HCT116 (cell line): ENCODE measurements around the gene ADK. TPM values are rescaled to one million over a fixed set of nuclear protein-coding genes. Genes with fewer than 3 reads are reported as not detected.

ENCODE experiments used
- ATAC-seq: fragments of 200-7000 bp; cut with Tn5 transposase; 2 replicates; pipeline ENCODE4 v1.9.1; 2020; ENCODE audit warnings: mild to moderate bottlenecking, moderate library complexity
- BruUV-seq: library from RNA; stranded (reverse); fragments of 400-500 nt; replicated peaks from 2 replicates; lab custom pipeline; 2021; lab: Mats Ljungman, UMichigan
- CTCF ChIA-PET: fragments of 300-600 bp; sonication (Branson Sonifier 250); formaldehyde crosslinking; loops from one replicate; lab custom pipeline; 2021; ENCODE audit warnings: antibody characterized with exemption; lab: Charles Lee
- POLR2A ChIA-PET: fragments of 300-600, 350-600 bp; sonication (Branson Sonifier 250); formaldehyde crosslinking; loops from one replicate; lab custom pipeline; 2021; ENCODE audit warnings: antibody characterized with exemption; lab: Charles Lee
- RAD21 ChIA-PET, 2 experiments: fragments of 300-600 bp; sonication (Branson Sonifier 250); formaldehyde crosslinking; loops; one replicate each; lab custom pipeline; 2023; ENCODE audit warnings: low total read pairs in 2 of 2; ENCODE audit not compliant: uncharacterized antibody in 2 of 2, unreplicated experiment in 2 of 2, low non-redundant PET in 1 of 2; lab: Charles Lee
- DNase-seq: peaks from one replicate; pipeline ENCODE4 v3.0.0-alpha.2; 2010; ENCODE audit warnings: low read depth, low spot score
- H2AFZ ChIP-seq: fragments of 200-600 bp; shearing (Covaris generic), sonication (generic); 2 replicates; pipeline ENCODE4 v1.6.1; 2017; ENCODE audit warnings: low read depth, mixed run types, mixed read lengths, antibody characterized with exemption, low read length; ENCODE audit not compliant: poor library complexity, severe bottlenecking
- H3K27ac ChIP-seq: 2 replicates; pipeline ENCODE4 v1.5.1; 2012; ENCODE audit warnings: low read depth, low read length
- H3K27me3 ChIP-seq: fragments of 200-600 bp; sonication (generic); 2 replicates; pipeline ENCODE4 v1.6.1; 2016; ENCODE audit warnings: mixed run types, low read length, mixed read lengths; ENCODE audit not compliant: insufficient read depth
- H3K36me3 ChIP-seq, 2 experiments: fragments of 200-500 bp in 1 of 2; fragments of 200-600 bp in 1 of 2; sonication (Bioruptor generic) in 1 of 2; sonication (generic) in 1 of 2; 2 replicates each; pipeline versions ENCODE4 v1.5.1 to v1.6.1; 2014 to 2016; ENCODE audit warnings: low read length in 2 of 2, inconsistent platforms in 1 of 2, mixed read lengths in 1 of 2, mixed run types in 1 of 2; ENCODE audit not compliant: insufficient read depth in 2 of 2, control insufficient read depth in 1 of 2
- H3K4me1 ChIP-seq, 2 experiments: fragments of 200-600 bp in 1 of 2; sonication (generic) in 1 of 2; 2 replicates each; pipeline versions ENCODE4 v1.5.1 to v1.6.1; 2012 to 2017; ENCODE audit warnings: low read length in 2 of 2, inconsistent platforms in 1 of 2, mild to moderate bottlenecking in 1 of 2, mixed read lengths in 1 of 2, mixed run types in 1 of 2, moderate library complexity in 1 of 2; ENCODE audit not compliant: insufficient read depth in 2 of 2, control insufficient read depth in 1 of 2
- H3K4me2 ChIP-seq: fragments of 200-600 bp; sonication (generic); 2 replicates; pipeline ENCODE4 v1.6.1; 2017; ENCODE audit warnings: mixed run types, low read length, mixed read lengths
- H3K4me3 ChIP-seq, 2 experiments: fragments of 200-600 bp in 1 of 2; sonication (generic) in 1 of 2; replicated peaks in 1 of 2; 2 replicates each; pipeline ENCODE4 v1.5.1; 2011 to 2016; ENCODE audit warnings: low read length in 2 of 2, control low read depth in 1 of 2, low read depth in 1 of 2, mild to moderate bottlenecking in 1 of 2, mixed read lengths in 1 of 2, mixed run types in 1 of 2
- H3K79me2 ChIP-seq: fragments of 200-600 bp; sonication (generic); 2 replicates; pipeline ENCODE4 v1.6.1; 2017; ENCODE audit warnings: mild to moderate bottlenecking, mixed run types, low read length, moderate library complexity, mixed read lengths; ENCODE audit not compliant: insufficient read depth
- H3K9ac ChIP-seq: fragments of 200-600 bp; sonication (generic); 2 replicates; pipeline ENCODE4 v1.6.1; 2016; ENCODE audit warnings: low read length, mixed read lengths
- H3K9me2 ChIP-seq: fragments of 200-600 bp; sonication (generic), shearing (Covaris generic); 2 replicates; pipeline ENCODE4 v1.6.1; 2017; ENCODE audit warnings: mixed run types, mild to moderate bottlenecking, moderate library complexity; ENCODE audit not compliant: insufficient read depth
- H3K9me3 ChIP-seq, 2 experiments: fragments of 200-500 bp in 1 of 2; fragments of 200-600 bp in 1 of 2; sonication (Bioruptor generic) in 1 of 2; sonication (generic) in 1 of 2; 2 replicates each; pipeline ENCODE4 v1.6.1; 2014 to 2017; ENCODE audit warnings: low read length in 2 of 2, mixed read lengths in 2 of 2, inconsistent platforms in 1 of 2, low read depth in 1 of 2, mild to moderate bottlenecking in 1 of 2, mixed run types in 1 of 2, moderate library complexity in 1 of 2; ENCODE audit not compliant: control insufficient read depth in 1 of 2, insufficient read depth in 1 of 2
- H4K20me1 ChIP-seq: fragments of 200-600 bp; sonication (generic), shearing (Covaris generic); 2 replicates; pipeline ENCODE4 v1.6.1; 2017; ENCODE audit warnings: mixed run types, mild to moderate bottlenecking, moderate library complexity; ENCODE audit not compliant: insufficient read depth
- CBX3 ChIP-seq: IDR thresholded peaks from 2 replicates; pipeline ENCODE4 v1.6.1; 2012; ENCODE audit warnings: low read depth
- EGR1 ChIP-seq: IDR thresholded peaks from 2 replicates; pipeline ENCODE4 v1.6.1; 2012; ENCODE audit warnings: low read depth
- EZH2 ChIP-seq: fragments of 200-600 bp; sonication (generic); IDR thresholded peaks from 2 replicates; pipeline ENCODE4 v1.6.1; 2017; ENCODE audit warnings: antibody characterized with exemption, mixed run types
- EZH2phosphoT487 ChIP-seq: fragments of 200-600 bp; IDR thresholded peaks from 2 replicates; pipeline ENCODE4 v1.6.1; 2018; ENCODE audit warnings: antibody characterized with exemption, borderline replicate concordance
- FOSL1 ChIP-seq: IDR thresholded peaks from 2 replicates; pipeline ENCODE4 v1.6.1; 2012; ENCODE audit warnings: low read depth
- JUND ChIP-seq: IDR thresholded peaks from 2 replicates; pipeline ENCODE4 v1.6.1; 2012
- SIN3A ChIP-seq: IDR thresholded peaks from 2 replicates; pipeline ENCODE4 v1.6.1; 2012; ENCODE audit warnings: low read depth
- TCF7L2 ChIP-seq: IDR thresholded peaks from 2 replicates; pipeline ENCODE4 v1.7.0; 2011; ENCODE audit warnings: borderline replicate concordance, inconsistent platforms; ENCODE audit not compliant: insufficient read depth, insufficient read length; ENCODE audit errors: extremely low read depth
- ZFX ChIP-seq: fragments of 450-650 bp; IDR thresholded peaks from 2 replicates; pipeline ENCODE4 v1.6.1; 2017
- intact Hi-C: fragments of 100-400 bp; cut with micrococcal nuclease; formaldehyde crosslinking; loops from 2 replicates; pipeline ENCODE4 v1.10.0; 2022
- total RNA-seq: library from RNA; stranded (reverse); gene quantifications from one replicate; pipeline ENCODE4 v1.2.1, GENCODE V29; 2021; ENCODE audit not compliant: unreplicated experiment
- TF ChIP-seq, protein P1 (sequence below): IDR thresholded peaks from 2 replicates; pipeline ENCODE4 v1.6.1; 2012
- TF ChIP-seq, protein P2 (sequence below): IDR thresholded peaks from 2 replicates; pipeline ENCODE4 v1.6.1; 2011; ENCODE audit warnings: mild to moderate bottlenecking, low read length, moderate library complexity; ENCODE audit not compliant: insufficient replicate concordance; ENCODE audit errors: extremely low read depth

The ADK gene
- total RNA-seq, 1 experiment from 2014 or later = 55.0 TPM

DNA sequence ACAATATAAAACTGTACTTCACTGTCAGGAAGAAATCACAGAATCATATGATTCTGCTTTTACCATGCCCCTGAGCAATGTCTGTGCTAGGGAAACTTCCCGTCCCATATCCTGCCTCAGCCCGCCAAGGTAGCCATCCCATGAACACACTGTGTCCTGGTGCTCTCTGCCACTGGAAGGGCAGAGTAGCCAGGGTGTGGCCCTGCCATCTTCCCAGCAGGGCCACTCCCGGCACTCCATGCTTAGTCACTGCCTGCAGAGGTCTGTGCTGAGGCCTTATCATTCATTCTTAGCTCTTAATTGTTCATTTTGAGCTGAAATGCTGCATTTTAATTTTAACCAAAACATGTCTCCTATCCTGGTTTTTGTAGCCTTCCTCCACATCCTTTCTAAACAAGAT, 32.2 kb upstream of the ADK start:
- CTCF ChIA-PET = no interaction called here

DNA sequence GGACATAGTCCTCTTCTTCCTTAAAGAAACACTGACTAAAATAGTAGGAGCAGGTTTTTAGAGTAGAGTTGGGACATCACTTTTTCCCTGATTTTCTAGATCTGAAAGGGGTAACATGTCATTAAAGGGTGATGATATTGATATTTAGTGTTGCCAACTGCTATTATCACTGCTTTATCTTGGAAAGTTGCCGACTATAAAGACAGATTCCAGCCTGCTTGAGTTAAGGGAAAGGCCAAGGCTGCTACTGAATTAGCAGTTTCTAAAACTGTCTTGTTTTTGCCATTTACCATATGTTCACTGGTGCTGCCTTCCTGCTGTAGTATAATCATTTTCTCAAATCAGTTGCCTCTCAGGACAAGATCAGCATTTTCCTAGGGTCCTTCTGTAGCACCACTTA, 30.1 kb upstream of the ADK start:
- ATAC-seq = no peak
- no peaks in the 10 kb centered on the region for H4K20me1 ChIP-seq
- CTCF ChIA-PET = interaction anchor here (1.1 kb wide), 1 partner anchor 17 kb away, joined by 3 read pairs; no protein-coding TSS in a partner anchor

More for the DNA sequence above, 32.2 kb upstream of the ADK start:
- Histone ChIP-seq H3K9me2 (no peaks in the 10 kb centered on the region), H3K4me3 (peak overlapping the region in 1 of 2 experiments; percentile 7; a peak in 1 of 4 replicates), H3K9me3 (no peaks in the 10 kb centered on the region), H4K20me1 (no peaks in the 10 kb centered on the region), H3K4me1 (peaks cover 11 to 24% of the 10 kb centered on the region in 2 experiments), H3K79me2 (no peaks in the 10 kb centered on the region; the same call in 1 of the 2 replicates), H3K36me3 (peaks cover 49 to 73% of the 10 kb centered on the region in 2 experiments), H2AFZ (no peak overlapping the region), H3K9ac (peak overlapping the region; percentile 39), H3K27me3 (no peaks in the 10 kb centered on the region), H3K27ac (peak overlapping the region; percentile 45), H3K4me2 (peak overlapping the region; percentile 55)
- POLR2A ChIA-PET = no interaction called here
- RAD21 ChIA-PET = no interaction called here
- intact Hi-C loops = no loop called here
- no peak for TF ChIP-seq ZFX
- peak; percentile 29; the same call in 1 of the 2 replicates for TF ChIP-seq JUND
- TF ChIP-seq FOSL1 = 0 out of 2 replicates have a peak, but pooled peaks have one; percentile 9
- BruUV-seq = no TSS peak
- peak; percentile 97 for ATAC-seq
- DNase-seq = peak; percentile 18

More for the DNA sequence above, 30.1 kb upstream of the ADK start:
- Histone ChIP-seq H3K4me2 (no peak overlapping the region), H3K27ac (no peak overlapping the region), H3K9me2 (no peaks in the 10 kb centered on the region), H3K36me3 (peaks cover 50 to 60% of the 10 kb centered on the region in 2 experiments), H3K79me2 (no peaks in the 10 kb centered on the region; the same call in 1 of the 2 replicates), H2AFZ (no peak overlapping the region), H3K9me3 (no peaks in the 10 kb centered on the region), H3K4me3 (no peak overlapping the region), H3K4me1 (peaks cover 11 to 24% of the 10 kb centered on the region in 2 experiments), H3K9ac (no peak overlapping the region), H3K27me3 (no peaks in the 10 kb centered on the region)
- ChIA-PET POLR2A (no interaction called here), RAD21 (no interaction called here)
- no TSS peak for BruUV-seq
- no peak for DNase-seq
- TF ChIP-seq CBX3 (no peak), EGR1 (no peak), EZH2phosphoT487 (no peak), ZFX (no peak), FOSL1 (no peak), EZH2 (no peak), JUND (no peak), TCF7L2 (no peak), SIN3A (no peak)
- TF ChIP-seq, protein P1, sequence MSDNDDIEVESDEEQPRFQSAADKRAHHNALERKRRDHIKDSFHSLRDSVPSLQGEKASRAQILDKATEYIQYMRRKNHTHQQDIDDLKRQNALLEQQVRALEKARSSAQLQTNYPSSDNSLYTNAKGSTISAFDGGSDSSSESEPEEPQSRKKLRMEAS = no peak
- TF ChIP-seq, protein P2, sequence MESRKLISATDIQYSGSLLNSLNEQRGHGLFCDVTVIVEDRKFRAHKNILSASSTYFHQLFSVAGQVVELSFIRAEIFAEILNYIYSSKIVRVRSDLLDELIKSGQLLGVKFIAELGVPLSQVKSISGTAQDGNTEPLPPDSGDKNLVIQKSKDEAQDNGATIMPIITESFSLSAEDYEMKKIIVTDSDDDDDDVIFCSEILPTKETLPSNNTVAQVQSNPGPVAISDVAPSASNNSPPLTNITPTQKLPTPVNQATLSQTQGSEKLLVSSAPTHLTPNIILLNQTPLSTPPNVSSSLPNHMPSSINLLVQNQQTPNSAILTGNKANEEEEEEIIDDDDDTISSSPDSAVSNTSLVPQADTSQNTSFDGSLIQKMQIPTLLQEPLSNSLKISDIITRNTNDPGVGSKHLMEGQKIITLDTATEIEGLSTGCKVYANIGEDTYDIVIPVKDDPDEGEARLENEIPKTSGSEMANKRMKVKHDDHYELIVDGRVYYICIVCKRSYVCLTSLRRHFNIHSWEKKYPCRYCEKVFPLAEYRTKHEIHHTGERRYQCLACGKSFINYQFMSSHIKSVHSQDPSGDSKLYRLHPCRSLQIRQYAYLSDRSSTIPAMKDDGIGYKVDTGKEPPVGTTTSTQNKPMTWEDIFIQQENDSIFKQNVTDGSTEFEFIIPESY = no peak
- intact Hi-C loops = no loop called here
